ENCODE data around the gene DPH5.
A peak's percentile ranks its signal among the peaks of the same experiment; 100 is the strongest.
"Not testable (repeated sequence)": the region's sequence is repeated elsewhere in the genome, so short reads cannot be mapped to it uniquely, and the experiment has no call there.

DPH5 gene

DNA sequence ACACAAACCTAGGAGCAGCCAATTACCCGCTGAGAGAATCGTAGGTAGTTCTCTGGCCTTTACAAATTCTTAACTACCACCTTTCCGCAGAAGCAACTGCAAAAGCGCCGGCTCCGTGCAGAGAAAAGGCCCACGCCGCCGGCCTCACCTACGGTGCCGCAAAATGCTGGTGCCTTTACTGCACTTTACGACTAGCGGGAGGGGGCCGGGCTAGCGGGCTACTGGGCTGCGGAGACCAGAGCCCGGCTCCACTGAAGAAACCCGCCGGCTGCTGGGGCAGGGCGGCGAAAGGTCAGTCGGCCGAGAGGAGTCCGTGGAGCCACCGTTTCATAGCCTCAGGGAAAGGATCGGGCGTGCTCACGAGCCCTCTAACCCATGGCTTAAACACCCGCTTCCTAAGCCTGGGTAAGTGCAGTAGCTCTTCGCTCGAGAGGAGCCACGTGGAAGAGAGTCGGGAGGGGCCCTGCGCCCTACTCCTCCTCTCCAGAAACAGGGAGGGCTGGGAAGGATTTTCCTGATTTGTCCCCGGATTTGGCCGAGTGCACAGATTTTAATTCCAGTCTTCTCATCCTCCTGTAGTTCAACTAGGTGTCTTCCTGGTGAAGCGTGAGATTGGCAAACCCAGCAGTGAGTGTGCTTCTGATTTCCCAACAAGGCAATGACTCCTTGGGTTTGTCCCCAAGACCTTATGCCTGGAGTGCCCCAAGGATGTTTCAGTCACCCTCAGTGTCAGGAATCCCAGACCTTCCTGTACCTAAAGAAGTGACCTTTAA is at the start of gene DPH5:
Gene DPH5 (minus strand): TSS at position 128 of the 773 bp plus-strand sequence. CDS start 341 bp downstream, outside the sequence.
- Mint-ChIP-seq H3K27me3 (no peaks in the 10 kb centered on the region), H3K4me3 (peak within 1 kb of the TSS; percentile 99), H3K9me3 (no peaks in the 10 kb centered on the region), H3K27ac (peak within 1 kb of the TSS; percentile 98), H3K36me3 (ENCODE audit: low read depth) (peaks cover 78% of the 10 kb centered on the region), H3K4me1 (ENCODE audit: low read depth) (peaks cover 80% of the 10 kb centered on the region)

GRCh38 chr1:101073836-101074235 is 48.3 kb upstream of the DPH5 start:
- H3K9me3 Mint-ChIP-seq, result no peaks in the 10 kb centered on the region
- no peaks in the 10 kb centered on the region for H3K27me3 Mint-ChIP-seq
- no peak overlapping the region for H3K27ac Mint-ChIP-seq
- H3K4me1 Mint-ChIP-seq (ENCODE audit: low read depth), result peaks cover 35% of the 10 kb centered on the region
- no peak overlapping the region for H3K4me3 Mint-ChIP-seq
- H3K36me3 Mint-ChIP-seq (ENCODE audit: low read depth), result peaks cover 6% of the 10 kb centered on the region

- Mint-ChIP-seq H3K4me3 (no peak overlapping the region), H3K27ac (no peak overlapping the region), H3K9me3 (no peaks in the 10 kb centered on the region), H3K4me1 (ENCODE audit: low read depth) (peaks cover 45% of the 10 kb centered on the region), H3K36me3 (ENCODE audit: low read depth) (no peaks in the 10 kb centered on the region), H3K27me3 (no peaks in the 10 kb centered on the region)
Observed at GRCh38 chr1:101071470-101071891, 45.9 kb upstream of the DPH5 start.

- H3K4me3 Mint-ChIP-seq, result no peak overlapping the region
- H3K4me1 Mint-ChIP-seq (ENCODE audit: low read depth), result peaks cover 62% of the 10 kb centered on the region
- H3K27ac Mint-ChIP-seq, result no peak overlapping the region
- H3K36me3 Mint-ChIP-seq (ENCODE audit: low read depth), result no peaks in the 10 kb centered on the region
- H3K9me3 Mint-ChIP-seq, result no peaks in the 10 kb centered on the region
- no peaks in the 10 kb centered on the region for H3K27me3 Mint-ChIP-seq
Observed at GRCh38 chr1:101069158-101069557, 43.6 kb upstream of the DPH5 start.

DNA sequence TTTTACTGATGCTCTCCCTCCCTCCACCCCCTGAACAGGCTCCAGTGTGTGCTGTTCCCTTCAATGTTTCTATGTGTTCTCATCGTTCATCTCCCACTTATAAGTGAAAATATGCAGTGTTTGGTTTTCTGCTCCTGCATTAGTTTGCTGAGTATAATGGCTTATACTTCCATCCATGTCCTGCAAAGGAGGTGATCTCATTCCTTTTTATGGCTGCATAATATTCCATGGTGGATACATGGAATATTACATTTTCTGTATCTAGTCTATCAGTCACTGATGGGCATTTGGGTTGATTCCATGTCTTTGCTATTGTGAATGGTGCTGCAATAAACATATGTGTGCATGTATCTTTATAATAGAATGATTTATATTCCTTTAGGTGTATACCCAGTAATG is 41.4 kb upstream of the DPH5 start:
- H3K4me1 Mint-ChIP-seq (ENCODE audit: low read depth), result peaks cover 59% of the 10 kb centered on the region
- not testable (repeated sequence) for H3K9me3 Mint-ChIP-seq; H3K27me3 Mint-ChIP-seq; H3K36me3 Mint-ChIP-seq (ENCODE audit: low read depth); H3K4me3 Mint-ChIP-seq; H3K27ac Mint-ChIP-seq

GRCh38 chr1:101066260-101066936 is 40.8 kb upstream of the DPH5 start:
- peaks cover 6% of the 10 kb centered on the region for H3K36me3 Mint-ChIP-seq (ENCODE audit: low read depth)
- H3K9me3 Mint-ChIP-seq, result no peaks in the 10 kb centered on the region
- H3K27ac Mint-ChIP-seq, result peak overlapping the region; percentile 5
- no peak overlapping the region for H3K4me3 Mint-ChIP-seq
- H3K4me1 Mint-ChIP-seq (ENCODE audit: low read depth), result peaks cover 59% of the 10 kb centered on the region
- no peaks in the 10 kb centered on the region for H3K27me3 Mint-ChIP-seq

DNA sequence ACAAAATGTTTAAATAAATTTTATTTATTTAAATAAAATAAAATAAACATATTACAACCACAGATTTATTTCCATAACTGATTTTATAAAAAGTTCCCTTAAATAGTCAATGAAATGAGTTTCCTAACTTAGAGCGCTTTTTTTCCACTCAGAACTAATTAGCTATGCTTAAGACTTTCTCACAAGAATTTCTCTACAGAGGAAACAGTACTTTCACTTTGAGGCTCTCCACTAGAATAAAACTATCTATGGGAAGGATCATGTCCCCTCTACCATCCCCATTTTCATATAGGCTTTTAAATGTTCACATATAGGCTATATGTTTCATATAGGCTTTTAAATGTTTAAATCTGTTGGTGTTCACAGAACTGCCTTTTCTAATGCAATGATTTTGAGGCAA is 40.0 kb upstream of the DPH5 start:
- H3K4me1 Mint-ChIP-seq (ENCODE audit: low read depth), result peaks cover 58% of the 10 kb centered on the region
- H3K27ac Mint-ChIP-seq, result peak overlapping the region; percentile 80
- no peaks in the 10 kb centered on the region for H3K9me3 Mint-ChIP-seq
- H3K4me3 Mint-ChIP-seq, result peak overlapping the region; percentile 48
- H3K27me3 Mint-ChIP-seq, result no peaks in the 10 kb centered on the region
- H3K36me3 Mint-ChIP-seq (ENCODE audit: low read depth), result peaks cover 11% of the 10 kb centered on the region

DNA sequence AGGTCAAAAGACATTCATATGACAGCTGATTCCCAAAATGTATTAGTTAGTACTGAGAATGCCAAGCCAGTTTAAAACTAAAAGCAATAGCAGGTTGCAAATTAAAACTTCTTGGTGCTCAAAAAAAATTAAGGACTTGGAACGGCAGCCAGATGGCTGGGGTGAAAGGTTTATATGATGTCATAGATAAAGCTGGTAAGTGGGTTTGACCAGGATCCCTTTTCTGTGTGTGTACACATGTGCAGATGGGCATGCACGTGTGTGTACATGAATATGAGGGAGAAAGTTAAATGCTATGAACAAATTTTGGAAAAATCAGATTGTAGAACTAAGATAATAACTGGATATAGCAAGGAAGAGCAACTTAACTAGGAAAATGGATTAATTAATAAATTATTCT is 39.1 kb upstream of the DPH5 start:
- Mint-ChIP-seq H3K27me3 (no peaks in the 10 kb centered on the region), H3K4me3 (no peak overlapping the region), H3K9me3 (no peaks in the 10 kb centered on the region), H3K4me1 (ENCODE audit: low read depth) (peaks cover 57% of the 10 kb centered on the region), H3K36me3 (ENCODE audit: low read depth) (peaks cover 12% of the 10 kb centered on the region), H3K27ac (no peak overlapping the region)

GRCh38 chr1:101060992-101061391 is 35.4 kb upstream of the DPH5 start:
- no peak overlapping the region for H3K4me3 Mint-ChIP-seq
- peaks cover 9% of the 10 kb centered on the region for H3K9me3 Mint-ChIP-seq
- no peak overlapping the region for H3K27ac Mint-ChIP-seq

GRCh38 chr1:101059945-101060542 is 34.5 kb upstream of the DPH5 start:
- Mint-ChIP-seq H3K27ac (no peak overlapping the region), H3K9me3 (peaks cover 9% of the 10 kb centered on the region), H3K36me3 (ENCODE audit: low read depth) (peaks cover 25% of the 10 kb centered on the region), H3K27me3 (no peaks in the 10 kb centered on the region), H3K4me3 (no peak overlapping the region), H3K4me1 (ENCODE audit: low read depth) (peaks cover 40% of the 10 kb centered on the region)

More at GRCh38 chr1:101060992-101061391, 35.4 kb upstream of the DPH5 start:
- Mint-ChIP-seq H3K36me3 (ENCODE audit: low read depth) (peaks cover 25% of the 10 kb centered on the region), H3K27me3 (no peaks in the 10 kb centered on the region), H3K4me1 (ENCODE audit: low read depth) (peaks cover 42% of the 10 kb centered on the region)

- peaks cover 9% of the 10 kb centered on the region for H3K9me3 Mint-ChIP-seq
- H3K36me3 Mint-ChIP-seq (ENCODE audit: low read depth), result peaks cover 20% of the 10 kb centered on the region
- no peaks in the 10 kb centered on the region for H3K27me3 Mint-ChIP-seq
- peaks cover 35% of the 10 kb centered on the region for H3K4me1 Mint-ChIP-seq (ENCODE audit: low read depth)
- H3K27ac Mint-ChIP-seq, result no peak overlapping the region
- no peak overlapping the region for H3K4me3 Mint-ChIP-seq
Observed at GRCh38 chr1:101055623-101056022, 30.0 kb upstream of the DPH5 start.

DNA sequence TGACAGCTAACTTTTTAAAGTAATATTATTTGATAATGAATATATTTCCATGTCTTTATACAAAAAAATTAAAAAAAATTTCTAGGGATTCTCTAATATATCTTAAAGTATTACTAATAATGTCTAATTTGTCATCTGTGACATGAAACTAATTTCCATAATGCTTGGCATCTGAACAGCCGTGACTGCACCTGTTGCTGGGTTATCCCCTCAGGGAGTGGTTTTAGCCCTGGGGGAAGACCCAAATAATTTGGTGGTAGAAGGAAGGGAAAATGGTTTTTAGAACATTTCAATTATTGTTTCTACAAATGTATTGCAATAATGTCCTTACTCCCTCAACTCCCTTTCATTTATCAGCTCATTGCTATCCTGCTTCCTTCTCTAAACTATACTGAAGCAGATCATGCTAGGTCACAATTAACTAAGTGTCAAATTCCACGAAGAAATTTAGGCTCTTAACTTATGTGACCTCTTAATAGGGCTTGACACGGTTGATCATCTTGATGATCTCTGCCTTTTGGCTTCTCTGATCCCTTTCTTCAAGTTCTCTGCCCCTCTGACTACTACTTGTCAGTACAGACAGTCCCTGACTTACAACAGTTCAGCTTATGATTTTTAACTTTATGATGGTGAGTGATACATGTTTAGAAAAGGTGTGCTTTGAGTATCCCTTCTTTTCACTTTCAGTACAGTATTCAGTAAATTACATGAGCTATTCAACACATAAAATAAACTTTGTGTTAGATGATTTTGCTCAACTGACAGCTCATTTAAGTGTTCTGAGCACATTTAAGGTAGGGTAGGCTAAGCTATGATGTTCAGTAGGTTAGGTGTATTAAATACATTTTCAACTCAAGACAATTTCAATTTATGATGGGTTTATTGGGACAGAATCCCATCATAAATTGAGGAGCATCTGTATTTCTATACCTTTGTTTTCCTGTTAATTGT is 26.4 kb upstream of the DPH5 start:
- Mint-ChIP-seq H3K9me3 (no peaks in the 10 kb centered on the region), H3K36me3 (ENCODE audit: low read depth) (peaks cover 5% of the 10 kb centered on the region), H3K27me3 (no peaks in the 10 kb centered on the region), H3K4me1 (ENCODE audit: low read depth) (peaks cover 44% of the 10 kb centered on the region), H3K27ac (peak overlapping the region; percentile 22), H3K4me3 (peak overlapping the region; percentile 41)

GRCh38 chr1:101050869-101051268 is 25.3 kb upstream of the DPH5 start:
- H3K36me3 Mint-ChIP-seq (ENCODE audit: low read depth), result peaks cover 11% of the 10 kb centered on the region
- peaks cover 42% of the 10 kb centered on the region for H3K4me1 Mint-ChIP-seq (ENCODE audit: low read depth)
- H3K9me3 Mint-ChIP-seq, result no peaks in the 10 kb centered on the region
- H3K27ac Mint-ChIP-seq, result no peak overlapping the region
- no peak overlapping the region for H3K4me3 Mint-ChIP-seq
- no peaks in the 10 kb centered on the region for H3K27me3 Mint-ChIP-seq

GRCh38 chr1:101044749-101045148 is 19.2 kb upstream of the DPH5 start:
- peaks cover 16% of the 10 kb centered on the region for H3K4me1 Mint-ChIP-seq (ENCODE audit: low read depth)
- H3K27me3 Mint-ChIP-seq, result no peaks in the 10 kb centered on the region
- peak overlapping the region; percentile 38 for H3K27ac Mint-ChIP-seq
- H3K36me3 Mint-ChIP-seq (ENCODE audit: low read depth), result peaks cover 17% of the 10 kb centered on the region
- peaks cover 12% of the 10 kb centered on the region for H3K9me3 Mint-ChIP-seq
- no peak overlapping the region for H3K4me3 Mint-ChIP-seq

Measured in stimulated activated naive CD8-positive, alpha-beta T cell treated with anti-CD3 and anti-CD28 coated beads, Interleukin-15, Interleukin-2, amounts not matched to agents 100 ng/mL and 50 ng/mL, for 24 hours (primary cell).